ENCODE results near the gene MOB1A. TPM values are rescaled to one million over a fixed set of nuclear protein-coding genes. Genes with fewer than 3 reads are reported as not detected.

The MOB1A gene
- polyA plus RNA-seq, 1 donor (not counting 4 experiments of a cell fraction or from before 2014, with no cell fraction given): 92.4 TPM

DNA sequence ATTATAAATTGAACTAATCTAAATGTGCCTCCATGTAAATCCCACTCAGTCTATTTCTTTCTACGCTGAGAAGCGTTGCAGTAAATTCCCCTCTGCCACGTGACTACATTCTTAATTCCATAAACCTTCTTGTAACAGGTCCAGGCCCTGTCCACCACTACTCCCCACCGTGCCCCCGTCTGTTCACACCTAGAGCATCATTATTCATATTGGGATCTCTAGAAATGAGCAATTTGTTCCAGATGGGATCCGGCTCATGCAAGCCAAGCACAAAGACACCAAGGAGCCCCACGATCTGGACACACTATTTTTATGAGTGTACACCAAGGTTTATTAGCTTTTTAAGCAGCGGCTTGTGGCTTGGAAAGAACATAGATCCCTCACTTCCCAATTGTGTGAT, 69.1 kb downstream of the MOB1A start:
- Histone ChIP-seq H3K4me3 (ENCODE audit: control insufficient read depth in 2 of 3, extremely low read depth in 1 of 3, insufficient read depth in 2 of 3, low read depth in 1 of 3, low read length in 3 of 3) (no peak overlapping the region), H3K4me2 (ENCODE audit: control insufficient read depth, extremely low read depth, insufficient read depth, low read depth, low read length) (no peak overlapping the region), H3K27me3 (ENCODE audit: control insufficient read depth, extremely low read depth, insufficient read depth, low read length) (no peaks in the 10 kb centered on the region), H3K4me1 (ENCODE audit: control insufficient read depth, extremely low read depth, insufficient read depth, low read length) (no peaks in the 10 kb centered on the region), H3K9me3 (ENCODE audit: control insufficient read depth, low read depth, low read length) (no peaks in the 10 kb centered on the region), H3K36me3 (ENCODE audit: control insufficient read depth in 2 of 2, extremely low read depth in 1 of 2, insufficient read depth in 2 of 2, low read length in 2 of 2) (peaks cover 0 to 2% of the 10 kb centered on the region in 2 experiments), H3K9me1 (ENCODE audit: control insufficient read depth, extremely low read depth, insufficient read depth, low read length) (no peaks in the 10 kb centered on the region), H3K79me2 (ENCODE audit: control insufficient read depth, insufficient read depth, low read length) (no peaks in the 10 kb centered on the region), H4K20me1 (ENCODE audit: control insufficient read depth, extremely low read depth, insufficient read depth, low read length) (no peaks in the 10 kb centered on the region), H3K9ac (ENCODE audit: control insufficient read depth, extremely low read depth, insufficient read depth, low read length) (no peak overlapping the region), H2AFZ (ENCODE audit: control insufficient read depth, low read length) (no peak overlapping the region), H3K27ac (ENCODE audit: control insufficient read depth, insufficient read depth, low read length) (no peak overlapping the region)
- dilution Hi-C loops (cut with MboI; ENCODE audit: extremely low pct_ligation_motif_present, low sequenced_read_pairs): no loop called here
- DNase-seq (ENCODE audit: low read depth, low spot score): no peak
- no peak for FAIRE-seq
- no peak for TF ChIP-seq EZH2 (IDR thresholded peaks at IDR 0.05; ENCODE audit: low read length)
- TF ChIP-seq, protein P1, sequence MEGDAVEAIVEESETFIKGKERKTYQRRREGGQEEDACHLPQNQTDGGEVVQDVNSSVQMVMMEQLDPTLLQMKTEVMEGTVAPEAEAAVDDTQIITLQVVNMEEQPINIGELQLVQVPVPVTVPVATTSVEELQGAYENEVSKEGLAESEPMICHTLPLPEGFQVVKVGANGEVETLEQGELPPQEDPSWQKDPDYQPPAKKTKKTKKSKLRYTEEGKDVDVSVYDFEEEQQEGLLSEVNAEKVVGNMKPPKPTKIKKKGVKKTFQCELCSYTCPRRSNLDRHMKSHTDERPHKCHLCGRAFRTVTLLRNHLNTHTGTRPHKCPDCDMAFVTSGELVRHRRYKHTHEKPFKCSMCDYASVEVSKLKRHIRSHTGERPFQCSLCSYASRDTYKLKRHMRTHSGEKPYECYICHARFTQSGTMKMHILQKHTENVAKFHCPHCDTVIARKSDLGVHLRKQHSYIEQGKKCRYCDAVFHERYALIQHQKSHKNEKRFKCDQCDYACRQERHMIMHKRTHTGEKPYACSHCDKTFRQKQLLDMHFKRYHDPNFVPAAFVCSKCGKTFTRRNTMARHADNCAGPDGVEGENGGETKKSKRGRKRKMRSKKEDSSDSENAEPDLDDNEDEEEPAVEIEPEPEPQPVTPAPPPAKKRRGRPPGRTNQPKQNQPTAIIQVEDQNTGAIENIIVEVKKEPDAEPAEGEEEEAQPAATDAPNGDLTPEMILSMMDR (optimal IDR thresholded peaks at IDR 0.05 in 1 of 3, IDR thresholded peaks at IDR 0.05 in 1 of 3, conservative IDR thresholded peaks at IDR 0.05 in 1 of 3; ENCODE audit: extremely low read depth in 1 of 3, insufficient read depth in 2 of 3, low read length in 3 of 3): no peak

DNA sequence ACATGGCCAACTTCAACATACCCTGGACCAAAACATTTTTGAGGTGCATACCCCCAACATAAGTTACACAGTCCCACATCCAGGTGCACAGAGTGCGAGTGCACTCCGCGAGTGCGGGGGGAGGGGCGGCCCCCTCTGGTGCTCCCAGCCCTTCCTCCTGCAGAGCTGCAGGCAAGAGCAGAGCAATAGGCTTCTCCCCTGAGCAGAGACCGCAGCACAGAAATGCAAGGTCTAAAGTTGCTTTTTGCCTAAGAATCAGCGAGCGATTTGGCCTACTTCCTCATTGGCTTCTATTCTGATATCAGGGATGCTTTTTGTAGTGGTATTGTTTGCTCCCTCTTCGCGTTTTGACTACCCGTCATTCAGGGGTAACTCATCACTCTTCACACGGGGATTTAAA, 71.6 kb downstream of the MOB1A start:
- H3K27ac ChIP-seq (ENCODE audit: control insufficient read depth, insufficient read depth, low read length): no peak overlapping the region
- no peaks in the 10 kb centered on the region for H4K20me1 ChIP-seq (ENCODE audit: control insufficient read depth, extremely low read depth, insufficient read depth, low read length)
- no peak for DNase-seq (ENCODE audit: low read depth, low spot score)
- H3K9ac ChIP-seq (ENCODE audit: control insufficient read depth, extremely low read depth, insufficient read depth, low read length): no peak overlapping the region
- dilution Hi-C loops (cut with MboI; ENCODE audit: extremely low pct_ligation_motif_present, low sequenced_read_pairs): no loop called here
- FAIRE-seq: no peak
- no peaks in the 10 kb centered on the region for H3K9me3 ChIP-seq (ENCODE audit: control insufficient read depth, low read depth, low read length)
- no peak overlapping the region for H3K4me3 ChIP-seq (ENCODE audit: control insufficient read depth in 2 of 3, extremely low read depth in 1 of 3, insufficient read depth in 2 of 3, low read depth in 1 of 3, low read length in 3 of 3)
- H3K9me1 ChIP-seq (ENCODE audit: control insufficient read depth, extremely low read depth, insufficient read depth, low read length): no peaks in the 10 kb centered on the region
- H3K4me2 ChIP-seq (ENCODE audit: control insufficient read depth, extremely low read depth, insufficient read depth, low read depth, low read length): no peak overlapping the region
- H3K79me2 ChIP-seq (ENCODE audit: control insufficient read depth, insufficient read depth, low read length): no peaks in the 10 kb centered on the region
- no peak overlapping the region for H2AFZ ChIP-seq (ENCODE audit: control insufficient read depth, low read length)
- TF ChIP-seq, protein P1 (optimal IDR thresholded peaks at IDR 0.05 in 1 of 3, IDR thresholded peaks at IDR 0.05 in 1 of 3, conservative IDR thresholded peaks at IDR 0.05 in 1 of 3; ENCODE audit: extremely low read depth in 1 of 3, insufficient read depth in 2 of 3, low read length in 3 of 3): no peak
- no peak for TF ChIP-seq EZH2 (IDR thresholded peaks at IDR 0.05; ENCODE audit: low read length)
- peaks cover 6 to 9% of the 10 kb centered on the region in 2 experiments for H3K36me3 ChIP-seq (ENCODE audit: control insufficient read depth in 2 of 2, extremely low read depth in 1 of 2, insufficient read depth in 2 of 2, low read length in 2 of 2)
- H3K27me3 ChIP-seq (ENCODE audit: control insufficient read depth, extremely low read depth, insufficient read depth, low read length): no peaks in the 10 kb centered on the region
- no peaks in the 10 kb centered on the region for H3K4me1 ChIP-seq (ENCODE audit: control insufficient read depth, extremely low read depth, insufficient read depth, low read length)

Measured in keratinocyte (primary cell).